Activated T-helper 2 cell treated with anti-CD3 and anti-CD28 coated beads, Interferon-gamma antibody, Interleukin-2, Interleukin-4, amounts not matched to agents 10 μg/mL and 5 μg/mL and 100 μg/mL, durations not matched to agents 14 hours and 24 hours and 36 hours (primary cell): ENCODE measurements around the gene SLC12A9. TPM values are rescaled to one million over a fixed set of nuclear protein-coding genes. Genes with fewer than 3 reads are reported as not detected.

Experiments
- DNase-seq: peaks from one replicate; pipeline ENCODE4 v3.0.0; 2021; ENCODE audit warnings: low spot score
- H3K27ac Mint-ChIP-seq: one replicate; pipeline ENCODE4 v1.8.0; 2021; ENCODE audit warnings: mixed read lengths
- H3K27me3 Mint-ChIP-seq: one replicate; pipeline ENCODE4 v1.8.0; 2021; ENCODE audit warnings: low read depth, mixed read lengths
- H3K36me3 Mint-ChIP-seq: one replicate; pipeline ENCODE4 v1.8.0; 2021; ENCODE audit warnings: low read depth, mixed read lengths
- H3K4me1 Mint-ChIP-seq: one replicate; pipeline ENCODE4 v1.8.0; 2021; ENCODE audit warnings: low read depth, mixed read lengths
- H3K4me3 Mint-ChIP-seq: one replicate; pipeline ENCODE4 v1.8.0; 2021; ENCODE audit warnings: low read depth, mild to moderate bottlenecking, moderate library complexity, mixed read lengths
- H3K9me3 Mint-ChIP-seq: one replicate; pipeline ENCODE4 v1.8.0; 2021; ENCODE audit warnings: mixed read lengths
- intact Hi-C: fragments of 100-400 bp; cut with micrococcal nuclease; formaldehyde crosslinking; loops from one replicate; pipeline ENCODE4 v1.15.1; 2023
- total RNA-seq: library from RNA; stranded (reverse); gene quantifications from 2 replicates; pipeline ENCODE4 v1.2.3, GENCODE V29; 2022

The SLC12A9 gene
- total RNA-seq, 1 donor from 2014 or later = 31.6 TPM

GRCh38 chr7:100818366-100818765 lies 34.1 kb upstream of the SLC12A9 start:
- Mint-ChIP-seq H3K27ac (no peak overlapping the region), H3K9me3 (no peaks in the 10 kb centered on the region), H3K36me3 (no peaks in the 10 kb centered on the region), H3K4me1 (no peaks in the 10 kb centered on the region), H3K4me3 (no peak overlapping the region), H3K27me3 (no peaks in the 10 kb centered on the region)
- DNase-seq = no peak
- intact Hi-C loops = no loop called here

- intact Hi-C loops = no loop called here
- Mint-ChIP-seq H3K36me3 (no peaks in the 10 kb centered on the region), H3K4me1 (no peaks in the 10 kb centered on the region), H3K27ac (no peak overlapping the region), H3K4me3 (no peak overlapping the region), H3K9me3 (no peaks in the 10 kb centered on the region), H3K27me3 (no peaks in the 10 kb centered on the region)
- DNase-seq = no peak
These were observed 33.7 kb upstream of the SLC12A9 start for GRCh38 chr7:100818825-100819224.

GRCh38 chr7:100819586-100819985 lies 32.9 kb upstream of the SLC12A9 start:
- Mint-ChIP-seq H3K9me3 (no peaks in the 10 kb centered on the region), H3K36me3 (no peaks in the 10 kb centered on the region), H3K4me3 (no peak overlapping the region), H3K4me1 (no peaks in the 10 kb centered on the region), H3K27me3 (no peaks in the 10 kb centered on the region), H3K27ac (no peak overlapping the region)
- intact Hi-C loops = no loop called here
- no peak for DNase-seq

- no peak for DNase-seq
- Mint-ChIP-seq H3K27me3 (peaks cover 15% of the 10 kb centered on the region), H3K9me3 (no peaks in the 10 kb centered on the region), H3K4me3 (no peak overlapping the region), H3K4me1 (peaks cover 2% of the 10 kb centered on the region), H3K27ac (no peak overlapping the region), H3K36me3 (no peaks in the 10 kb centered on the region)
- intact Hi-C loops = no loop called here
These were observed 30.0 kb upstream of the SLC12A9 start for GRCh38 chr7:100822236-100823139.

GRCh38 chr7:100823140-100823525 lies 29.4 kb upstream of the SLC12A9 start:
- H3K27me3 Mint-ChIP-seq = peaks cover 20% of the 10 kb centered on the region
- intact Hi-C loops = no loop called here
- no peak overlapping the region for H3K27ac Mint-ChIP-seq
- no peaks in the 10 kb centered on the region for H3K9me3 Mint-ChIP-seq
- H3K4me1 Mint-ChIP-seq = peaks cover 5% of the 10 kb centered on the region
- H3K36me3 Mint-ChIP-seq = no peaks in the 10 kb centered on the region
- H3K4me3 Mint-ChIP-seq = no peak overlapping the region
- DNase-seq = no peak

- Mint-ChIP-seq H3K36me3 (no peaks in the 10 kb centered on the region), H3K4me3 (no peak overlapping the region)
- intact Hi-C loops = no loop called here
These were observed 29.0 kb upstream of the SLC12A9 start for GRCh38 chr7:100823534-100823933.

GRCh38 chr7:100824499-100825214 lies 27.9 kb upstream of the SLC12A9 start:
- H3K9me3 Mint-ChIP-seq = no peaks in the 10 kb centered on the region
- H3K27ac Mint-ChIP-seq = no peak overlapping the region
- H3K36me3 Mint-ChIP-seq = no peaks in the 10 kb centered on the region
- peaks cover 7% of the 10 kb centered on the region for H3K4me1 Mint-ChIP-seq
- no peak overlapping the region for H3K4me3 Mint-ChIP-seq
- intact Hi-C loops = no loop called here
- peaks cover 31% of the 10 kb centered on the region for H3K27me3 Mint-ChIP-seq
- no peak for DNase-seq

More at GRCh38 chr7:100823534-100823933, 29.0 kb upstream of the SLC12A9 start:
- H3K4me1 Mint-ChIP-seq = peaks cover 5% of the 10 kb centered on the region
- no peak for DNase-seq
- no peak overlapping the region for H3K27ac Mint-ChIP-seq
- no peaks in the 10 kb centered on the region for H3K9me3 Mint-ChIP-seq
- H3K27me3 Mint-ChIP-seq = peaks cover 22% of the 10 kb centered on the region

GRCh38 chr7:100825215-100825671 lies 27.3 kb upstream of the SLC12A9 start:
- DNase-seq = no peak
- peaks cover 7% of the 10 kb centered on the region for H3K4me1 Mint-ChIP-seq
- H3K36me3 Mint-ChIP-seq = no peaks in the 10 kb centered on the region
- H3K9me3 Mint-ChIP-seq = no peaks in the 10 kb centered on the region
- intact Hi-C loops = no loop called here
- peaks cover 34% of the 10 kb centered on the region for H3K27me3 Mint-ChIP-seq
- H3K4me3 Mint-ChIP-seq = no peak overlapping the region
- H3K27ac Mint-ChIP-seq = no peak overlapping the region

- Mint-ChIP-seq H3K27me3 (peaks cover 39% of the 10 kb centered on the region), H3K9me3 (no peaks in the 10 kb centered on the region), H3K4me3 (peak overlapping the region; percentile 37), H3K4me1 (peaks cover 7% of the 10 kb centered on the region), H3K27ac (no peak overlapping the region), H3K36me3 (no peaks in the 10 kb centered on the region)
- no peak for DNase-seq
- intact Hi-C loops = no loop called here
These were observed 26.6 kb upstream of the SLC12A9 start for GRCh38 chr7:100825751-100826513.

GRCh38 chr7:100826514-100827329 lies 25.8 kb upstream of the SLC12A9 start:
- DNase-seq = no peak
- Mint-ChIP-seq H3K27me3 (peaks cover 42% of the 10 kb centered on the region), H3K36me3 (no peaks in the 10 kb centered on the region), H3K9me3 (no peaks in the 10 kb centered on the region), H3K27ac (no peak overlapping the region), H3K4me1 (peaks cover 7% of the 10 kb centered on the region), H3K4me3 (peak overlapping the region; percentile 18)
- intact Hi-C loops = no loop called here

- peaks cover 43% of the 10 kb centered on the region for H3K27me3 Mint-ChIP-seq
- H3K27ac Mint-ChIP-seq = no peak within 1 kb of the TSS
- peak within 1 kb of the TSS; percentile 33 for H3K4me3 Mint-ChIP-seq
- no peak for DNase-seq
- intact Hi-C loops = no loop called here
- H3K36me3 Mint-ChIP-seq = no peaks in the 10 kb centered on the region
- H3K4me1 Mint-ChIP-seq = peaks cover 7% of the 10 kb centered on the region
- H3K9me3 Mint-ChIP-seq = no peaks in the 10 kb centered on the region
These were observed 24.9 kb upstream of the SLC12A9 start, which contains the start of gene EPHB4 for GRCh38 chr7:100827330-100828226. Gene EPHB4 (minus strand): TSS chr7:100827523. CDS start chr7:100827030, 493 bp downstream.
